Thyroid gland (tissue), 4 donors: ENCODE results near the gene NLGN1. TPM values are rescaled to one million over a fixed set of nuclear protein-coding genes. Genes with fewer than 3 reads are reported as not detected.

ENCODE experiments used
- DNase-seq, 2 donors: peaks; one replicate each; pipeline ENCODE4 v3.0.0-alpha.2; 2019
- H3K27ac ChIP-seq, 3 donors: fragments of 200-600 bp; sonication (generic); 1 replicate in 2 of 3; 2 replicates in 1 of 3; pipeline ENCODE4 v1.5.1; 2016 to 2019; ENCODE audit warnings: mild to moderate bottlenecking in 1 of 3, moderate library complexity in 1 of 3
- H3K27me3 ChIP-seq: fragments of 200-600 bp; sonication (generic); one replicate; pipeline ENCODE4 v1.5.1; 2019
- H3K36me3 ChIP-seq, 2 donors: fragments of 200-600 bp; sonication (generic); one replicate each; pipeline ENCODE4 v1.5.1; 2016 to 2019
- H3K4me1 ChIP-seq, 2 donors: fragments of 200-600 bp; sonication (generic); one replicate each; pipeline ENCODE4 v1.5.1; 2017 to 2019
- H3K4me3 ChIP-seq, 3 donors: fragments of 200-600 bp; sonication (generic); replicated peaks in 1 of 3; 1 replicate in 2 of 3; 2 replicates in 1 of 3; pipeline ENCODE4 v1.5.1; 2016; ENCODE audit warnings: mild to moderate bottlenecking in 1 of 3
- H3K9me3 ChIP-seq: fragments of 200-600 bp; sonication (generic); one replicate; pipeline ENCODE4 v1.5.1; 2017
- POLR2A ChIP-seq, 2 donors: fragments of 450-650 bp; IDR thresholded peaks; one replicate each; pipeline ENCODE4 v1.6.1; 2017; ENCODE audit warnings: antibody characterized with exemption in 2 of 2, mild to moderate bottlenecking in 2 of 2, moderate library complexity in 1 of 2
- whole genome bisulfite sequencing, 2 donors: methylation state at CpG; one replicate each; pipeline ENCODE4 v1.1.5; 2017; 5-methylcytosine and 5-hydroxymethylcytosine counted together
- intact Hi-C: fragments of 100-400 bp; cut with DNase I; formaldehyde crosslinking; loops from one replicate; pipeline ENCODE4 v1.15.1; 2023
- total RNA-seq, 4 donors: library from RNA; depleted of rRNA; stranded (reverse); fragments of >200 nt; gene quantifications; one replicate each; pipeline ENCODE4 v1.2.3, GENCODE V29; 2016
- TF ChIP-seq, protein P1 (sequence below), 6 experiments: fragments of 200-600 bp in 3 of 6; fragments of 450-650 bp in 3 of 6; sonication (generic) in 3 of 6; IDR thresholded peaks; one replicate each; pipeline ENCODE4 v1.5.1; 2016 to 2019; ENCODE audit warnings: antibody characterized with exemption in 6 of 6, mild to moderate bottlenecking in 2 of 6, inconsistent platforms in 1 of 6, moderate library complexity in 1 of 6

NLGN1 gene
- total RNA-seq, 4 donors from 2014 or later, result 2.4 to 13.9 (median 2.9) TPM

DNA sequence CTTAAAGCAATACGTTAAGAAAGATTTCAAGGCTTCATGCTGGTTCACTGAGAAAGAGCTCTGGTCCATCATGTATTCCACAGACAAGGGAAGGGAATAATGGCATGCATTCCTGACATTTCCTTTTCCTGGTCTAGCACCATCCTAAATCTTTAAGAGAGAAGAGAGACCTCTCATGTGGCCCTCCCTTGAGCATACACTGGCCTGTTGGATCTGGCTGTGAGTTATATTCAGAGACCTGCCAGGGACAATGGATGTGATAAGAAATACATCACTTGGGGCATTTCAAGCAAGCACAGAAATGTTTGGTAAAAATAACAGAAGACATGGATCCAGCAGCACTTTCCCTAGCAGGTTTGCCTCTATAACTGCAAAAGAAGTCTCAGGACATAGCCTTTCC lies 507.8 kb downstream of the NLGN1 start:
- no peak overlapping the region for H3K27ac ChIP-seq
- H3K4me1 ChIP-seq, result no peaks in the 10 kb centered on the region
- H3K4me3 ChIP-seq, result no peak overlapping the region
- intact Hi-C loops, result no loop called here
- no peak for DNase-seq
- 85 to 89% methylated on average over 1 of the region's 1 CpG for WGBS, 2 donors
- no peaks in the 10 kb centered on the region for H3K27me3 ChIP-seq
- H3K36me3 ChIP-seq, result no peaks in the 10 kb centered on the region
- no peak for TF ChIP-seq POLR2A (IDR thresholded peaks at IDR 0.05)
- TF ChIP-seq, protein P1, sequence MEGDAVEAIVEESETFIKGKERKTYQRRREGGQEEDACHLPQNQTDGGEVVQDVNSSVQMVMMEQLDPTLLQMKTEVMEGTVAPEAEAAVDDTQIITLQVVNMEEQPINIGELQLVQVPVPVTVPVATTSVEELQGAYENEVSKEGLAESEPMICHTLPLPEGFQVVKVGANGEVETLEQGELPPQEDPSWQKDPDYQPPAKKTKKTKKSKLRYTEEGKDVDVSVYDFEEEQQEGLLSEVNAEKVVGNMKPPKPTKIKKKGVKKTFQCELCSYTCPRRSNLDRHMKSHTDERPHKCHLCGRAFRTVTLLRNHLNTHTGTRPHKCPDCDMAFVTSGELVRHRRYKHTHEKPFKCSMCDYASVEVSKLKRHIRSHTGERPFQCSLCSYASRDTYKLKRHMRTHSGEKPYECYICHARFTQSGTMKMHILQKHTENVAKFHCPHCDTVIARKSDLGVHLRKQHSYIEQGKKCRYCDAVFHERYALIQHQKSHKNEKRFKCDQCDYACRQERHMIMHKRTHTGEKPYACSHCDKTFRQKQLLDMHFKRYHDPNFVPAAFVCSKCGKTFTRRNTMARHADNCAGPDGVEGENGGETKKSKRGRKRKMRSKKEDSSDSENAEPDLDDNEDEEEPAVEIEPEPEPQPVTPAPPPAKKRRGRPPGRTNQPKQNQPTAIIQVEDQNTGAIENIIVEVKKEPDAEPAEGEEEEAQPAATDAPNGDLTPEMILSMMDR (IDR thresholded peaks at IDR 0.05), result no peak
- H3K9me3 ChIP-seq, result no peaks in the 10 kb centered on the region

DNA sequence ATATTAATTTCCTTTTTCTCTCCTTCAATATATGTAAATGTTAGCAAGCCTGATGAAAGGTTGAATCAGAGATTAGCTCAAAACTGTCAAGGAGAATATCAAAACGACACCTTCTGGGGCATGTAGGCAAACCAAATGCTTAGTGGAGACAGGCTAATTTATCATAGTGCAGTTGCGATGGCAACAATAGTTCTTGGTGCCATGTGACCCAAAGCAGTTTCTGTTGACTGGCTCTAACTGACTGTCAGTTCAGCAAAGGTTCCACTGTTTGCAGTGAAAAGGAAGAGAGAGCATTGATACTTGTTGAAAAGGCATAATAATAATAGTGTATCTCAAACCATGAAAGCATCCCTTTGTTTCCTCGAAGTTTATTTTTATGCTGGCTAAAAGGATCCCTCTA lies 513.9 kb downstream of the NLGN1 start:
- 66 to 73% methylated on average over 3 of the region's 3 CpGs for WGBS, 2 donors
- no peaks in the 10 kb centered on the region for H3K4me1 ChIP-seq
- intact Hi-C loops, result no loop called here
- TF ChIP-seq, protein P1 (IDR thresholded peaks at IDR 0.05), result no peak
- no peaks in the 10 kb centered on the region for H3K36me3 ChIP-seq
- H3K27me3 ChIP-seq, result no peaks in the 10 kb centered on the region
- no peaks in the 10 kb centered on the region for H3K9me3 ChIP-seq
- DNase-seq, result no peak
- H3K27ac ChIP-seq, result no peak overlapping the region
- H3K4me3 ChIP-seq, result no peak overlapping the region

DNA sequence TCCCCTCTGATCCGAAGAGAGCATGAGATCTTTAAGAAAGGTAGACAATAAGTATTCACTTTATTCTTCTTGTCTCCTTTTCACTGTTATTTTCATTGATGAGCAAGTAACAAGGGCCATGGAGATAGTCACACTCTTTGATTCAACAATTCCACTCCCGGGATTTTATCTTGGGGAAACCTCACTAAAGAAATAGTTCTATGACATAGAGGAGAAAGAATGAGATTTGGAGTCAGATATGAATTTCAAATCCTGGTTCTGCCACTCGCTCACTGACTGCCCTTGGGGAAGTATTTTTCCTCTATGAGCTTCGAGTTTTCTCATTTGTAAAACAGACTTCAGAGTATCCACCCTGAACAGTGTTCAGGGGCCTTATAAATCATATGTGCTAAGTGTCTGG lies 514.6 kb downstream of the NLGN1 start:
- TF ChIP-seq, protein P1 (IDR thresholded peaks at IDR 0.05), result no peak
- TF ChIP-seq POLR2A (IDR thresholded peaks at IDR 0.05), result no peak
- no peaks in the 10 kb centered on the region for H3K36me3 ChIP-seq
- no peak overlapping the region for H3K27ac ChIP-seq
- no peaks in the 10 kb centered on the region for H3K27me3 ChIP-seq
- intact Hi-C loops, result no loop called here
- H3K4me1 ChIP-seq, result no peaks in the 10 kb centered on the region
- no peaks in the 10 kb centered on the region for H3K9me3 ChIP-seq
- no peak overlapping the region for H3K4me3 ChIP-seq
- no peak for DNase-seq
- WGBS, 2 donors, result 81 to 86% methylated on average over 4 of the region's 4 CpGs

DNA sequence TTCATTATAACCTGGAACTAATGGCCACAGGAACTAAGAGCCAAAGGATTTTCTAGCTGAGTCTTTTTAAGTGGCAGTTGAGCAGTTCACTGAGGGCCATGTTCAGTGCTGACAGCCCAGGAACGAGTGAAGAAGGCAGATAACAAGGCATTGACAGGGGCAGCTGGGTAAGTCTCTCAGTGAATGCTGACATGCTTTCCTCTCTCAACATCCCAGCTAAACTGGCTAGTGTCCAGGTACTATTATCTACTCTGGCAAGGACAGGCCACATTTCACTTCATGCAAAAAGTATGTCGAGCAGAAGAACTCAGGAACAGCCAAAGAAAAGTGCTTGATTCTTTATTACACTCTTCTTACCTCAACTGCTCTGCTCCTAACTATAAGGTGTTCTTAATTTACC lies 515.9 kb downstream of the NLGN1 start:
- Histone ChIP-seq H3K27ac (no peak overlapping the region), H3K9me3 (no peaks in the 10 kb centered on the region), H3K36me3 (no peaks in the 10 kb centered on the region), H3K4me3 (no peak overlapping the region), H3K4me1 (no peaks in the 10 kb centered on the region), H3K27me3 (no peaks in the 10 kb centered on the region)
- TF ChIP-seq, protein P1 (IDR thresholded peaks at IDR 0.05), result no peak
- 6 to 9% methylated on average over 2 of the region's 2 CpGs for WGBS, 2 donors
- intact Hi-C loops, result no loop called here
- no peak for DNase-seq

DNA sequence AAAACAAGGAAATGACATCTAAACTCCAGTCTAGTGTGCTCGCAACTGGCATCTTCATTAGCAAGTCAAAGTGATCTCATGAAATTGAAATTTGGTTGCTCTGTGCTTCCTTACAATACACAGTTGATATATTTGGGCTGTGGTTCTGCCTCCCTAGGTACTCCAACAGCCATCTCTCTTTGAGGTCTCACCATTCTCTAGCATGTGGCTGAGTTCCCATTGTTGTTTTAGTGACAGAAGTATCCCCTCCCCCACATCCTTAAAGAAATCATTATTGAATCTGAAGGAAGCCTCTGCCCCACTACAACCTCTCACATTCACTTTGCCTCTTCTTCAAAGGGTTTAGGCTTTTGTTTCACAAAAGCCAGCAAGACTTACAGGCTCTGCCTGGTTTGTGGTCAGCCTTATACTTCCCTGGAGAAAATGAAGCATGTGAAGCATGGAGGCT lies 516.5 kb downstream of the NLGN1 start:
- TF ChIP-seq, protein P1 (IDR thresholded peaks at IDR 0.05), result no peak
- TF ChIP-seq POLR2A (IDR thresholded peaks at IDR 0.05), result no peak
- intact Hi-C loops, result no loop called here
- WGBS, 2 donors, result 80 to 85% methylated on average over 1 of the region's 1 CpG
- Histone ChIP-seq H3K27me3 (no peaks in the 10 kb centered on the region), H3K4me1 (no peaks in the 10 kb centered on the region), H3K9me3 (no peaks in the 10 kb centered on the region), H3K36me3 (no peaks in the 10 kb centered on the region), H3K27ac (no peak overlapping the region), H3K4me3 (no peak overlapping the region)
- DNase-seq, result no peak
